AG10803 (cell line): ENCODE data around the gene EML1.

Source experiments
- DNase-seq: peaks from one replicate; pipeline ENCODE4 v3.0.0; 2010; ENCODE audit warnings: low read depth
- H3K4me3 ChIP-seq: 2 replicates; pipeline ENCODE4 v1.5.1; 2011; ENCODE audit warnings: mild to moderate bottlenecking, low read length, control low read depth
- TF ChIP-seq, protein P1 (sequence below): conservative IDR thresholded peaks from 2 replicates; pipeline ENCODE4 v1.5.1; 2011; ENCODE audit warnings: mild to moderate bottlenecking, low read length, control low read depth, inconsistent platforms

The EML1 gene

DNA sequence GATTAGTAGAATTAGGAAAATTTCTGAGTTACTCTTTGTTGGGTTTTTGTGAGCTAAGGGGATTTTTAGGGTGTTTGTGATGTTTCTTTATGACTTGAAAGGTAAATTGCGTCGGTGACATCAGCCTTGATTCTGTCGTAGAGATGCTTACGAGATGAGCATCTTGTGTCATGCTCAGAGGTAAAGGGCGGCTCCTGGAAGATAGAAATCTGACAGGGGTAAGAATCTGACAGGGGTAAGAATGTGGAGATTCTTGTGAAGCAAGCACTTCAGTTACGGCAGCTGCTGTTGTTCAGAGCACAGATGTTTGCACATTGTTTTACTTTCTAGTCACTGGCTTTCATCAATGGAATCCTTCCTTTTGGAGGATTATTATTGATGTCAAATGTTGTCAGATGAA, 22.5 kb downstream of the EML1 start:
- DNase-seq, result no peak
- TF ChIP-seq, protein P1, sequence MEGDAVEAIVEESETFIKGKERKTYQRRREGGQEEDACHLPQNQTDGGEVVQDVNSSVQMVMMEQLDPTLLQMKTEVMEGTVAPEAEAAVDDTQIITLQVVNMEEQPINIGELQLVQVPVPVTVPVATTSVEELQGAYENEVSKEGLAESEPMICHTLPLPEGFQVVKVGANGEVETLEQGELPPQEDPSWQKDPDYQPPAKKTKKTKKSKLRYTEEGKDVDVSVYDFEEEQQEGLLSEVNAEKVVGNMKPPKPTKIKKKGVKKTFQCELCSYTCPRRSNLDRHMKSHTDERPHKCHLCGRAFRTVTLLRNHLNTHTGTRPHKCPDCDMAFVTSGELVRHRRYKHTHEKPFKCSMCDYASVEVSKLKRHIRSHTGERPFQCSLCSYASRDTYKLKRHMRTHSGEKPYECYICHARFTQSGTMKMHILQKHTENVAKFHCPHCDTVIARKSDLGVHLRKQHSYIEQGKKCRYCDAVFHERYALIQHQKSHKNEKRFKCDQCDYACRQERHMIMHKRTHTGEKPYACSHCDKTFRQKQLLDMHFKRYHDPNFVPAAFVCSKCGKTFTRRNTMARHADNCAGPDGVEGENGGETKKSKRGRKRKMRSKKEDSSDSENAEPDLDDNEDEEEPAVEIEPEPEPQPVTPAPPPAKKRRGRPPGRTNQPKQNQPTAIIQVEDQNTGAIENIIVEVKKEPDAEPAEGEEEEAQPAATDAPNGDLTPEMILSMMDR, result no peak

DNA sequence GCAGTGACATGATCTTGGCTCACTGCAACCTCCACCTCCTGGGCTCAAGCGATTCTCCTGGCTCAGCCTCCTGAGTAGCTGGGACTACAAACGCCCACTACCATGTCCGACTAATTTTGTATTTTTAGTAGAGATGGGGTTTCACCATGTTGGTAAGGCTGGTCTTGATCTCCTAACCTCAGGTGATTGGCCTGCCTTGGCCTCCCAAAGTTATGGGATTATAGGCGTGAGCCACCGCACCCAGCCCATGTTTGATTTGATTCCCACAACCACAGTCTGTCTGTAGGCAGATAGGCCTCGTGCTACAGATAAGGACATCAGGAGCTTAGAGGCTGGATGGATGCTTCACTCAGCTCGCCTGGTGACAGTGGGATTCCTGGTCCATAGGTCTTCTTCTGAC, 23.0 kb downstream of the EML1 start:
- TF ChIP-seq, protein P1, result no peak
- no peak for DNase-seq

More for the DNA sequence above, 22.5 kb downstream of the EML1 start:
- H3K4me3 ChIP-seq, result no peak overlapping the region

DNA sequence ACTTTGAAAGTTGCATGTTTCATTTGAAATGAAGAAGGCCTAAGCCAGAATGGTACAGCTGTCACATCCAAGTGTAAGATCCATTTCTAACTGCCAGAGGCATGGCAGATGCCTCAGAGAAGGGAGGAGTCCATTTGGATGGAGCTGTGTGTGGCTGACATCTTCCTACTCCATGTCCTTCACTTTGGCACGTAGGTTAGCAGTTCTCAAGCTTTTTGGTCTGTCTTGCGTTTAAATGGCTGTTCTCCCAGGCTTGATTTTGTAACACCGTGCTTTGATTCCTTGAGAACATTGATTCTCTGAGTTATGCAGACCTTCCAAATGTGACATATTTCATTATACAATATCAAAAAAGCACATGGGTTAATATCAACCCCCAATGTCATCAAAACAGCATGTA, 23.4 kb downstream of the EML1 start:
- TF ChIP-seq, protein P1, result no peak
- DNase-seq, result no peak
- H3K4me3 ChIP-seq, result no peak overlapping the region

More for the DNA sequence above, 23.0 kb downstream of the EML1 start:
- H3K4me3 ChIP-seq, result no peak overlapping the region

DNA sequence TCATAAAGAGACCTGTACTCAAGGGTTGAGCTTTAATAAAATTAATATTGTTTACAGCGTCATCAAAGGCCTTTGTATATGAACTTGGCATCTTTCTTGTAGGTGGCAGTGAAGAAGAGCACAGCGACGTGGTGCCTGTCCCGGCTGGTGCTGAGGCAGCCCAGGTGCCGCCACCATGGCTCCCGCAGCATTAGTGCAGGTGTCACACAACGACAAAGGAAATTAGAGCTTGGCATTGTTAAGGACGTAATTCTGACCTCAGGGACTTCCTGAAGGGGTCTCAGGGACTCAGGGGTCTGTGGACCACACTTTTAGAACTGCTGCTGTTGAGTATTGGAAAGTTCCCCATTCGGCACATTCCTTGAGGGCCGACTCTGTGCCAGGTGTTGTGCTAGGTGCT, 24.1 kb downstream of the EML1 start:
- TF ChIP-seq, protein P1, result no peak
- DNase-seq, result no peak
- no peak overlapping the region for H3K4me3 ChIP-seq

DNA sequence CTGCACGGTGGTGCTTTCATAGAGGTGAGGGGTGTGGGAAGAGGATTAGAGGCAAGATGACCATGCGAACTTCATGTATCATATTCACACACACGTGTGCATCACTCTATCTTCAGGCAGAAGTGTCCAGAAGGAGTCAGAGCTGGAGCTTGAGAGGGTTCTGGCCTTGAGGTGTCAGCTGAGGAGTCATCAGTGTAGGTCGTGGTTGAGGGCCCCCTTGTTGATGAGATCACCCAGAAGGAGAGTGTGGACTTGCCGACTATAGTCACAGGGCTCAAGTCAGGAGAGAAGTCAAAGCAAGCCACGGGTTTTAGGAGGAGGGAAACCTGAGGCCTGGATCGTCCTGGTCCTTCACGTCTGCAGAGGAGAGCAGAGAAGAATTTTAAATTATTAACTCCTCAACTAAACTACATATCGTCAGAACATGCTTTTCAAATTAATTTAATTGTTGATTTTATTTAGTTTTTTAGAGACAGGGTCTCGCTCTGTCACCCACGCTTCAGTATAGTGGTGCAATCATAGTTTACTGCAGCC, 25.4 kb downstream of the EML1 start:
- TF ChIP-seq, protein P1, result no peak
- H3K4me3 ChIP-seq, result no peak overlapping the region
- no peak for DNase-seq

DNA sequence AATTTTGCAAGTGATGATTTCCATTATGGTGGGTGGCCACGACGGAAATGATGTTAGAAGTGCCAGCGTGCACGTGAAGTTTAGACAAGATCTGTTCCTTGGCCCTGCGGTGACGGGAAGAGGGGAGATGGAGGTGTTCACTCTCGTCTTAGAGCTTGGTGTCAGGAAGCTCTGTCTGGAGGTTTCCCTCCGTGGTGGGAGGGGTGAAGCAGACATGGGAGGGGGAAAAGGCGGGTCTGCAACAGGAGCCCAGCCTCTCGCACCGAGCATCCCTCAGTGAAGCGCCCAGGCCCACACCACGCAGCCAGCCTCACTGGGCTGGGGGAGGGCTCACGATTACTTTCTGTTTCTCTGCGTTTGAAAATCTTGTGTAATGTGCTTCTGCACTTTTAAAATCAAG, 26.3 kb downstream of the EML1 start:
- no peak overlapping the region for H3K4me3 ChIP-seq
- no peak for DNase-seq
- TF ChIP-seq, protein P1, result no peak

DNA sequence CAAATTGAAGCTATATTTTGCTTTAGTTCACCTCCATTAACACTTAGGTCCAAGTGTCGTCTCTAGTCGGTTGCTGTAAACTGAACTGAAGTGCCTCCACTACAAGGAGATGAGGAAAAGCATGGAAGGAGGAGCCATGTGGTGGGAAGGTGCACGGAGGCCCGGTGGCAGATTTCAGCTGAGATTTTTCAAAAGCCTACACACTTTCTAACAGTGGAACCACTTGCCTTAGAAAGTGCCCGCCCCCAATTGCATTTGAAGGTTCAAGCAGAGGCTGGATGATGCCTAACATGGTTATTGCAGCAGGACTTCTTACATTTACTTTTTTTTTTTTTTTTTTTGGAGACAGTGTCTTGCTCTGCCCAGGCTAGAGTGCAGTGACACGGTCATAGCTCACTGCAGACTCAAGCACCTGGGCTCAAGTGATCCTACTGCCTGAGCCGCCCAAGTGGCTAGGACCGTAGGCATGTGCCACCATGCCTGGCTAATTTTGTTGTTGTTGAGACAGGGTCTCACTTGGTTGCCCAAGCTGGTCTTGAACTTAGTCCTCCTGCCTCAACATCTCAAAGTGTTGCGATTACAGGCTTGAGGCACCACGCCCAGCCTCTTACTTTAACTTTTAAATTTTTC, 27.6 kb downstream of the EML1 start:
- no peak overlapping the region for H3K4me3 ChIP-seq
- TF ChIP-seq, protein P1, result no peak
- DNase-seq, result no peak
